Measurements from ENCODE around the gene PFKFB2. TPM values are rescaled to one million over a fixed set of nuclear protein-coding genes. Genes with fewer than 3 reads are reported as not detected.

PFKFB2 gene
- polyA plus RNA-seq, 1 donor from 2014 or later, result 9.8 TPM

DNA sequence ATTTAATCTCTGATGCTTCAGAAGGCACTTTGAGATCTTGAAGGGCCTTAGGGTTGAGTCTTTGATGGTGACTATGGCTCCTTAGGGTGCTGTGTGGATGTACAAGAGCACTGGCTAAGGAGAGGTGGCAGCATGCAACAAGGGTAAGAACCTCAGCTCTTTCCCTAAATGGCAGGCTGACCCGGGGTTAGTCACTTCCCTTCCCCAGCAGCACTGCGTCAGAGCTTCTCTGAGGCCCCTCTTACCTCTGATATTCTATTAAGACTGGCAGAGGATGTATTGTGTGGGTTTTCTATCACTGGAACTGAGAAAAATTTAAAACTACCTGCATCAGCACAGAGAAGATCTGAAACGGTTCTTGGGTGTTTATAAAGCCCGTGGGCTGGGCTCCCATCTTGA is 32.4 kb upstream of the PFKFB2 start:
- Histone ChIP-seq H3K27me3 (ENCODE audit: insufficient read depth, low read depth, low read length) (no peaks in the 10 kb centered on the region), H3K9me2 (ENCODE audit: insufficient read depth, low read length) (no peaks in the 10 kb centered on the region), H3K27ac (ENCODE audit: low read length) (no peak overlapping the region), H3K9ac (ENCODE audit: low read length) (no peak overlapping the region), H2AFZ (ENCODE audit: low read depth, low read length) (no peak overlapping the region), H3K36me3 (ENCODE audit: insufficient read depth, low read length) (no peaks in the 10 kb centered on the region), H3K79me2 (replicated peaks; ENCODE audit: insufficient read depth, low read length) (no peaks in the 10 kb centered on the region), H3F3A (ENCODE audit: insufficient read depth, low read length, poor library complexity, severe bottlenecking) (no peaks in the 10 kb centered on the region), H3K4me3 (ENCODE audit: low read length) (no peak overlapping the region), H3K9me3 (ENCODE audit: low read length) (no peaks in the 10 kb centered on the region), H4K20me1 (ENCODE audit: insufficient read depth) (no peaks in the 10 kb centered on the region), H3K4me2 (ENCODE audit: low read length) (no peak overlapping the region)
- no peak for TF ChIP-seq TAF1 (IDR thresholded peaks at IDR 0.05; ENCODE audit: low read depth)
- no peak for TF ChIP-seq REST (IDR thresholded peaks at IDR 0.05; ENCODE audit: borderline replicate concordance)
- TF ChIP-seq SMC3 (conservative IDR thresholded peaks at IDR 0.05; ENCODE audit: poor library complexity), result no peak
- TF ChIP-seq EP300 (conservative IDR thresholded peaks at IDR 0.05; ENCODE audit: poor library complexity, severe bottlenecking), result no peak
- no peak for TF ChIP-seq MXI1 (conservative IDR thresholded peaks at IDR 0.05; ENCODE audit: poor library complexity, severe bottlenecking)
- TF ChIP-seq, protein P1, sequence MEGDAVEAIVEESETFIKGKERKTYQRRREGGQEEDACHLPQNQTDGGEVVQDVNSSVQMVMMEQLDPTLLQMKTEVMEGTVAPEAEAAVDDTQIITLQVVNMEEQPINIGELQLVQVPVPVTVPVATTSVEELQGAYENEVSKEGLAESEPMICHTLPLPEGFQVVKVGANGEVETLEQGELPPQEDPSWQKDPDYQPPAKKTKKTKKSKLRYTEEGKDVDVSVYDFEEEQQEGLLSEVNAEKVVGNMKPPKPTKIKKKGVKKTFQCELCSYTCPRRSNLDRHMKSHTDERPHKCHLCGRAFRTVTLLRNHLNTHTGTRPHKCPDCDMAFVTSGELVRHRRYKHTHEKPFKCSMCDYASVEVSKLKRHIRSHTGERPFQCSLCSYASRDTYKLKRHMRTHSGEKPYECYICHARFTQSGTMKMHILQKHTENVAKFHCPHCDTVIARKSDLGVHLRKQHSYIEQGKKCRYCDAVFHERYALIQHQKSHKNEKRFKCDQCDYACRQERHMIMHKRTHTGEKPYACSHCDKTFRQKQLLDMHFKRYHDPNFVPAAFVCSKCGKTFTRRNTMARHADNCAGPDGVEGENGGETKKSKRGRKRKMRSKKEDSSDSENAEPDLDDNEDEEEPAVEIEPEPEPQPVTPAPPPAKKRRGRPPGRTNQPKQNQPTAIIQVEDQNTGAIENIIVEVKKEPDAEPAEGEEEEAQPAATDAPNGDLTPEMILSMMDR (IDR thresholded peaks at IDR 0.05; ENCODE audit: poor library complexity, severe bottlenecking), result no peak
- TF ChIP-seq RAD21 (conservative IDR thresholded peaks at IDR 0.05), result no peak
- no peak for TF ChIP-seq POLR2AphosphoS5 (IDR thresholded peaks at IDR 0.05)
- TF ChIP-seq EZH2 (IDR thresholded peaks at IDR 0.05; ENCODE audit: borderline replicate concordance, insufficient read depth, low read length, poor library complexity, severe bottlenecking), result no peak

GRCh38 chr1:207021139-207021861 is 31.8 kb upstream of the PFKFB2 start:
- no peak overlapping the region for H3K27ac ChIP-seq (ENCODE audit: low read length)
- H3K27me3 ChIP-seq (ENCODE audit: insufficient read depth, low read depth, low read length), result no peaks in the 10 kb centered on the region
- H2AFZ ChIP-seq (ENCODE audit: low read depth, low read length), result no peak overlapping the region
- H3K9me3 ChIP-seq (ENCODE audit: low read length), result no peaks in the 10 kb centered on the region
- no peak overlapping the region for H3K9ac ChIP-seq (ENCODE audit: low read length)
- H3K79me2 ChIP-seq (replicated peaks; ENCODE audit: insufficient read depth, low read length), result no peaks in the 10 kb centered on the region
- no peaks in the 10 kb centered on the region for H4K20me1 ChIP-seq (ENCODE audit: insufficient read depth)
- H3K4me3 ChIP-seq (ENCODE audit: low read length), result no peak overlapping the region
- H3F3A ChIP-seq (ENCODE audit: insufficient read depth, low read length, poor library complexity, severe bottlenecking), result no peaks in the 10 kb centered on the region
- H3K4me2 ChIP-seq (ENCODE audit: low read length), result no peak overlapping the region
- TF ChIP-seq EP300 (conservative IDR thresholded peaks at IDR 0.05; ENCODE audit: poor library complexity, severe bottlenecking) (no peak), REST (IDR thresholded peaks at IDR 0.05; ENCODE audit: borderline replicate concordance) (no peak), POLR2AphosphoS5 (IDR thresholded peaks at IDR 0.05) (no peak), SMC3 (conservative IDR thresholded peaks at IDR 0.05; ENCODE audit: poor library complexity) (no peak), TAF1 (IDR thresholded peaks at IDR 0.05; ENCODE audit: low read depth) (no peak), MXI1 (conservative IDR thresholded peaks at IDR 0.05; ENCODE audit: poor library complexity, severe bottlenecking) (no peak), RAD21 (conservative IDR thresholded peaks at IDR 0.05) (no peak), EZH2 (IDR thresholded peaks at IDR 0.05; ENCODE audit: borderline replicate concordance, insufficient read depth, low read length, poor library complexity, severe bottlenecking) (no peak)
- TF ChIP-seq, protein P1 (IDR thresholded peaks at IDR 0.05; ENCODE audit: poor library complexity, severe bottlenecking), result no peak
- H3K9me2 ChIP-seq (ENCODE audit: insufficient read depth, low read length), result no peaks in the 10 kb centered on the region
- H3K36me3 ChIP-seq (ENCODE audit: insufficient read depth, low read length), result no peaks in the 10 kb centered on the region
